ENCODE data around the gene IFNA2.

- TF ChIP-seq CTCF (IDR thresholded peaks at IDR 0.05) (no peak), POLR2A (IDR thresholded peaks at IDR 0.05) (no peak)
Measured at GRCh38 chr9:21348430-21348970, 36.7 kb downstream of the IFNA2 start.
